Natural killer cell (primary cell): ENCODE measurements around the gene PSMA8. TPM values are rescaled to one million over a fixed set of nuclear protein-coding genes. Genes with fewer than 3 reads are reported as not detected.
"Not testable (repeated sequence)": the region's sequence is repeated elsewhere in the genome, so short reads cannot be mapped to it uniquely, and the experiment has no call there.

ENCODE experiments used
- ATAC-seq, 3 donors: fragments of 150-1000 bp in 2 of 3; fragments of 200-7000 bp in 1 of 3; cut with Tn5 transposase; 1 replicate in 1 of 3; 2 replicates in 2 of 3; pipeline ENCODE4 v1.10.0; 2021; ENCODE audit warnings: mild to moderate bottlenecking in 2 of 3, moderate library complexity in 2 of 3
- DNase-seq, 2 donors: peaks; one replicate each; pipeline versions ENCODE4 v3.0.0 to v3.0.0-alpha.2; 2013 to 2021; ENCODE audit warnings: mixed read lengths in 1 of 2
- H3K27ac ChIP-seq: one replicate; pipeline ENCODE4 v1.5.1; 2013; ENCODE audit warnings: mild to moderate bottlenecking, low read length
- H3K27me3 ChIP-seq: one replicate; pipeline ENCODE4 v1.6.1; 2013; ENCODE audit warnings: low read length; ENCODE audit not compliant: control insufficient read depth, insufficient read depth
- H3K36me3 ChIP-seq: one replicate; pipeline ENCODE4 v1.6.1; 2013; ENCODE audit warnings: low read length; ENCODE audit not compliant: control insufficient read depth, insufficient read depth
- H3K4me1 ChIP-seq: one replicate; pipeline ENCODE4 v1.6.1; 2013; ENCODE audit warnings: low read length; ENCODE audit not compliant: control insufficient read depth, insufficient read depth
- H3K4me3 ChIP-seq: one replicate; pipeline ENCODE4 v1.5.1; 2013; ENCODE audit warnings: low read length
- H3K9me3 ChIP-seq: one replicate; pipeline ENCODE4 v1.6.1; 2013; ENCODE audit warnings: low read length; ENCODE audit not compliant: control insufficient read depth, insufficient read depth
- H3K27ac Mint-ChIP-seq, 2 donors: one replicate each; pipeline ENCODE4 v1.8.0; 2022; ENCODE audit warnings: mild to moderate bottlenecking in 2 of 2, mixed read lengths in 2 of 2, moderate library complexity in 1 of 2
- H3K27me3 Mint-ChIP-seq, 2 donors: one replicate each; pipeline ENCODE4 v1.8.0; 2022; ENCODE audit warnings: low read depth in 2 of 2, mixed read lengths in 2 of 2
- H3K36me3 Mint-ChIP-seq: one replicate; pipeline ENCODE4 v1.8.0; 2022; ENCODE audit warnings: mixed read lengths
- H3K4me1 Mint-ChIP-seq, 2 donors: one replicate each; pipeline ENCODE4 v1.8.0; 2022; ENCODE audit warnings: mixed read lengths in 2 of 2
- H3K4me3 Mint-ChIP-seq: one replicate; pipeline ENCODE4 v1.8.0; 2022; ENCODE audit warnings: mild to moderate bottlenecking, moderate library complexity, mixed read lengths
- H3K9me3 Mint-ChIP-seq, 2 donors: one replicate each; pipeline ENCODE4 v1.8.0; 2022; ENCODE audit warnings: mixed read lengths in 2 of 2
- WGBS: methylation state at CpG from one replicate; pipeline ENCODE4 v1.1.7; 2013; ENCODE audit warnings: missing lambda C conversion rate; ENCODE audit not compliant: insufficient coverage; 5-methylcytosine and 5-hydroxymethylcytosine counted together
- intact Hi-C: fragments of 100-400 bp; cut with micrococcal nuclease; formaldehyde crosslinking; loops from one replicate; pipeline ENCODE4 v1.14.2; 2022
- total RNA-seq, 4 donors: library from RNA; stranded (reverse); fragments of 120-200 nt in 1 of 4; gene quantifications; one replicate each; pipeline versions ENCODE4 v1.2.3 to v1.2.4, GENCODE V29; 2013 to 2022
- TF ChIP-seq, protein P1 (sequence below): fragments of 200-600 bp; IDR thresholded peaks from one replicate; pipeline ENCODE4 v1.8.0; 2022; ENCODE audit warnings: antibody characterized with exemption

Gene PSMA8
- total RNA-seq, 3 donors from 2014 or later (not counting 1 experiment from before 2014, with no cell fraction given): 1.3 TPM; not detected in 2

DNA sequence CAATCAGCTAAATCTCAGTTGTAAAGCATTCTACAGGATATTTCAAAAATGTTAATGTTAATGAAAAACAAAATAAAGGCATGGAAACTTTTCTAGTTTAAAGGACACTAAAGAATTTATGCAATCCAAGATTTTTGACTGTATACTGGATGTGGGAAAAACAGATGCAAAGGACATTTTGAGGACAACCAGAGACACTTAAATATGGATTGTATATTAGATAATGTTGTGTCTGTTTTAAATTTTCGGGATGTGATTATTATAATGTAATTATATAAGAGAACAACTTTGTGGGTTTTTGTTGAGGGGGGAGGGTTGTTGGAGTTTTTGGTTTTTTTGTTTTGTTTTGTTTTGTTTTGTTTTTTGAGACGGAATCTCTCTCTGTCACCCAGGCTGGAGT is 30.9 kb downstream of the PSMA8 start:
- Histone ChIP-seq H3K27ac (no peak overlapping the region), H3K4me1 (peaks cover 3% of the 10 kb centered on the region), H3K27me3 (no peaks in the 10 kb centered on the region), H3K4me3 (no peak overlapping the region), H3K36me3 (no peaks in the 10 kb centered on the region), H3K9me3 (no peaks in the 10 kb centered on the region)
- H3K4me3 Mint-ChIP-seq: no peak overlapping the region
- no peak overlapping the region for H3K27ac Mint-ChIP-seq
- WGBS: 95% methylated on average over 2 of the region's 2 CpGs
- DNase-seq: no peak
- H3K36me3 Mint-ChIP-seq: no peaks in the 10 kb centered on the region
- intact Hi-C loops: no loop called here
- no peak for ATAC-seq
- peaks cover 0 to 6% of the 10 kb centered on the region in 2 donors for H3K4me1 Mint-ChIP-seq
- TF ChIP-seq, protein P1, sequence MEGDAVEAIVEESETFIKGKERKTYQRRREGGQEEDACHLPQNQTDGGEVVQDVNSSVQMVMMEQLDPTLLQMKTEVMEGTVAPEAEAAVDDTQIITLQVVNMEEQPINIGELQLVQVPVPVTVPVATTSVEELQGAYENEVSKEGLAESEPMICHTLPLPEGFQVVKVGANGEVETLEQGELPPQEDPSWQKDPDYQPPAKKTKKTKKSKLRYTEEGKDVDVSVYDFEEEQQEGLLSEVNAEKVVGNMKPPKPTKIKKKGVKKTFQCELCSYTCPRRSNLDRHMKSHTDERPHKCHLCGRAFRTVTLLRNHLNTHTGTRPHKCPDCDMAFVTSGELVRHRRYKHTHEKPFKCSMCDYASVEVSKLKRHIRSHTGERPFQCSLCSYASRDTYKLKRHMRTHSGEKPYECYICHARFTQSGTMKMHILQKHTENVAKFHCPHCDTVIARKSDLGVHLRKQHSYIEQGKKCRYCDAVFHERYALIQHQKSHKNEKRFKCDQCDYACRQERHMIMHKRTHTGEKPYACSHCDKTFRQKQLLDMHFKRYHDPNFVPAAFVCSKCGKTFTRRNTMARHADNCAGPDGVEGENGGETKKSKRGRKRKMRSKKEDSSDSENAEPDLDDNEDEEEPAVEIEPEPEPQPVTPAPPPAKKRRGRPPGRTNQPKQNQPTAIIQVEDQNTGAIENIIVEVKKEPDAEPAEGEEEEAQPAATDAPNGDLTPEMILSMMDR: no peak
- H3K27me3 Mint-ChIP-seq: peaks cover 2 to 9% of the 10 kb centered on the region in 2 donors
- no peaks in the 10 kb centered on the region for H3K9me3 Mint-ChIP-seq

DNA sequence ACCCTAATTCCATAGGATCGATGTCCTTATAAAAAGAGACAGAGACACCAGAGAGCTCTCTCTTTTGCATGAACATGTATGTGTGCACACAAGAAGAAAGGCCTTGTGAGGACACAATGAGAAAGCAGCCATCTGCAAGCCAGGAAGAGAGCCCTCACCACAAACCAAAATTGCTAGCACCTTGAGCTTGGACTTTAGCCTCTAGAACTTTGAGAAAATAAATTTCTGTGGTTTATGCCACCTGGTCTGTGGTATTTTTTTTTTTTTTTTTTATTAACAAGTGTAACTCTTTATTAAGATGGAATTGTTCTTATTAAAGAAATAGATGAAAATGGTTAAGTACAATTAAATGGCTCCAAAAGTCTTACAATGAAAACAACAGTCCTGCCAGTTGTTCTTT is 33.9 kb downstream of the PSMA8 start:
- peak in 1 of 2 donors; percentile 25 for DNase-seq
- H3K36me3 Mint-ChIP-seq, H3K27ac ChIP-seq, H3K4me3 ChIP-seq, H3K4me3 Mint-ChIP-seq, H3K27ac Mint-ChIP-seq, H3K9me3 Mint-ChIP-seq, H3K4me1 ChIP-seq, H3K9me3 ChIP-seq, intact Hi-C loops, H3K27me3 ChIP-seq, H3K27me3 Mint-ChIP-seq, H3K36me3 ChIP-seq, H3K4me1 Mint-ChIP-seq: not testable (repeated sequence)
- peak; percentile 74 to 82 (median 79) for ATAC-seq
- 40% methylated on average over 1 of the region's 1 CpG for WGBS

DNA sequence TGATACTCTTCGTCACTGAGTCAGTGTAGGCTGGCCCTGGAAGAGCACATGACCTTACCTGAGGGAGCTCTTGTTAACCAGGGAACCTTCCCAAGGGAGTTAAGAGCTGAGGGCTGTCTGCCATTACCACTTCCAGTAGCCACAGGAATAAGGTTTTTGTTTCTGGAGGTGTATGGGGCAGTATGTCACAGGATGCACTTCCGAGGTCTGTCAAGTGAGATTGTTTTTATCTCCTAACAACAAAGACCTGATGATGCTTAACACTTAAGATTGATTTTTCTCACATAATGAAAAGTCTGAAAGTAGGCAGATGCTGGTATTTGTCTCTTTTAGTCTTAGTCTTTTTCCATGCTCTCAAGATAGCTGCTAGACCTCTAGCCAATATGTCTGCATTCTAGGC is 41.8 kb downstream of the PSMA8 start:
- WGBS: 94% methylated on average over 1 of the region's 2 CpGs
- ATAC-seq (peak in 2 of 3 donors; percentile 18 to 43), DNase-seq (peak in 1 of 2 donors; percentile 8)
- Histone ChIP-seq H3K4me1 (peaks cover 5% of the 10 kb centered on the region), H3K9me3 (no peaks in the 10 kb centered on the region), H3K4me3 (no peak overlapping the region), H3K27ac (no peak overlapping the region), H3K36me3 (no peaks in the 10 kb centered on the region), H3K27me3 (no peaks in the 10 kb centered on the region)
- TF ChIP-seq, protein P1: no peak
- H3K4me3 Mint-ChIP-seq: no peak overlapping the region
- H3K36me3 Mint-ChIP-seq: no peaks in the 10 kb centered on the region
- H3K27ac Mint-ChIP-seq: peak overlapping the region in 1 of 2 donors; percentile 40
- H3K27me3 Mint-ChIP-seq: peaks cover 0 to 3% of the 10 kb centered on the region in 2 donors
- H3K9me3 Mint-ChIP-seq: no peaks in the 10 kb centered on the region
- intact Hi-C loops: loop anchor here (5.0 kb wide), 1 partner anchor 83 kb away; the partner anchor contains the start of gene SS18
- H3K4me1 Mint-ChIP-seq: peaks cover 5 to 14% of the 10 kb centered on the region in 2 donors

DNA sequence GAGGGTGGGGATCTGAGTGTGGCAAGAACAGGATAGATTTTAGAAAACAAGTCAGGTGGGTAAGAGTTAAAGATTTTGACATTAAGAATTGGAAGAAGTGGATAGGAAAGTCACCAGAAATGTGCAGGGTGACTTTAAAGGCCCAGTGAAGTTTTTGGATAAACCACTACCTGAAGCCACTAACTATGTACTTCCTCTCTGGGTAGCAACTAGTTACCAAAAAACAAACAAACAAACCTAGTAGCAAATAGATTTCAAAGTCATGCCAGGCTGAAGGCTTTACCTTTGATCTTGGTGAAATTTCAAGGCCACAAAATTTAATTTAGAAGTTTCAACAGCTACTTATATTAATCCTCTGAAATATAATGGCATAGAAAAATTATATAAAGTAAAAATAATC is 42.5 kb downstream of the PSMA8 start:
- H3K9me3 ChIP-seq: no peaks in the 10 kb centered on the region
- DNase-seq (peak in 1 of 2 donors; percentile 14), ATAC-seq (no peak)
- H3K36me3 ChIP-seq: no peaks in the 10 kb centered on the region
- H3K4me1 Mint-ChIP-seq: peaks cover 5 to 14% of the 10 kb centered on the region in 2 donors
- H3K36me3 Mint-ChIP-seq: no peaks in the 10 kb centered on the region
- H3K27ac Mint-ChIP-seq: peak overlapping the region in 1 of 2 donors; percentile 40
- TF ChIP-seq, protein P1: no peak
- H3K27me3 ChIP-seq: no peaks in the 10 kb centered on the region
- peaks cover 5% of the 10 kb centered on the region for H3K4me1 ChIP-seq
- no peak overlapping the region for H3K4me3 Mint-ChIP-seq
- no peaks in the 10 kb centered on the region for H3K9me3 Mint-ChIP-seq
- intact Hi-C loops: loop anchor here (5.0 kb wide), 1 partner anchor 84 kb away; the partner anchor contains the start of gene SS18
- H3K27ac ChIP-seq: no peak overlapping the region
- H3K27me3 Mint-ChIP-seq: peaks cover 0 to 3% of the 10 kb centered on the region in 2 donors
- H3K4me3 ChIP-seq: no peak overlapping the region
